ENCODE results near the gene PCSK4.
A peak's percentile ranks its signal among the peaks of the same experiment; 100 is the strongest.
"Not testable (repeated sequence)": the region's sequence is repeated elsewhere in the genome, so short reads cannot be mapped to it uniquely, and the experiment has no call there.

PCSK4 gene

GRCh38 chr19:1452802-1453524, 37.2 kb downstream of the PCSK4 start:
- DNase-seq, result no peak

GRCh38 chr19:1451916-1452801, 38.0 kb downstream of the PCSK4 start:
- DNase-seq, result no peak

- no peak for DNase-seq
Measured at GRCh38 chr19:1450735-1451731, 39.1 kb downstream of the PCSK4 start.

DNA sequence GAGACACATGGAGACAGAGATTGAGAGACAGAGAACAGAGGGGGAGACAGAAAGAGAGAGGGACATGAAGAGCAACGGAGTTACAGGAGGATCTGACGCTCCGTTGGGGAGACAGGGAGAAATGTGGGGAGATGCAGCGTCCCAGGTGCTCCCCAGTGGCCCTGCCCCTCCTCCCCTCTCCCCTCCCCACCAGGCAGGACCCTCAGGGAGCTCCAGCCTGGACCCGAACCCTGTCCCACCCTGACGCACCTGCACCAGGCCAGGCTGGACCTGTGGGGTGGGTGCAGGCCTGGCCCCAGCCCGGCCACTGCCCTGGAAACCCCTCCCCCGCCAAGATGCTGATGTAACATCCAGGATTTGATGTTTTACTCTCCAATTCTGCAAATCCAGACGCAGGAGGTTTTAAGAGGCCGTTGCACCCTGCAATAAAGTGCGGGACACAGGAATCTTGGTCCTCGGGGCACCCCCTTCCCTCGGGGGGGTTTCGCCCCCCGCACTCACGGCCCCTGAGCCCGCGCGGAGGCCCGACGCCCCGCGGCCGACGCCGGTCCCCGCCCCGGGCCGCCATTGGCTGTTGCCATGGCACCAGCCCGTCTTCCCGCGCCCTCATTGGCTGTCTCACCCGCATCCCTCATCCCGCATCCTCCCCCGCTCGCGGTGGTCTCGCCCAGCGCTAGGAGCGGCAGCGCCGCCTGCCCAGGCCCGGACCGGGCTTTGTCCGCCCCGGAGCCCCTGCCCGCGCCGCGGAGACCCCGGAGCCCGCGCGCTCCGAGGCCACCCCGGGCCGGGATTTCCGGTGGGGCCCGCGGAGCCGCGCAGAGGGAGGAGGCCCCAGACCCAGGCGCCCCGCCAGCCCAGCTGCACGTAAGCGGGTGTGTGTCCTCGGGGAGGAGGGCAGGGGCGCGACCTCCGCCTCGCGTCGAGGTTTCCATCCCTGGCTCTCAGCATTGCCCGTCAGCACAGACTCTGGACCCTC, 40.4 kb downstream of the PCSK4 start, which contains the start of gene APC2:
TSS of gene APC2 (plus strand) at position 655 of the 976 bp plus-strand sequence. CDS start 2,881 bp downstream, outside the sequence.
- no peak for DNase-seq

DNA sequence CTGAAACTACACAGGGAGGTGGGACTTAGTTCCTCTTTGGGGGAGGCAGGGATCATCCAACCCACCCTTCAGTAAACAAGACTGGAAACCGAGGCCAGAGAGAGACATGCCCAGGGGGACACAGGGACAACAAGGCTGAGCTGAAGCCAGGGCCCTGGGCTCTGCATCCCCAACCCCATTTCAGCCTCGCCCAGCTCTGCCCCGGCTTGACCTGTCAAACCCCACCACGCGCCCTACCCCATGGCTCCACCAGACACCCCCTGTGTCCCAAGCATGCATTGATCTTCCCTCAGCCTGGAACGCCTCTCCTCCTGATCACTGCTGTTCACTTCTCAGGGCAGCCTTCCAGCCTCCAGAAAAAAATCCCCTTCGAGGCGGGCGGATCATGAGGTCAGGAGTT, 42.2 kb downstream of the PCSK4 start:
- no peak for DNase-seq

DNA sequence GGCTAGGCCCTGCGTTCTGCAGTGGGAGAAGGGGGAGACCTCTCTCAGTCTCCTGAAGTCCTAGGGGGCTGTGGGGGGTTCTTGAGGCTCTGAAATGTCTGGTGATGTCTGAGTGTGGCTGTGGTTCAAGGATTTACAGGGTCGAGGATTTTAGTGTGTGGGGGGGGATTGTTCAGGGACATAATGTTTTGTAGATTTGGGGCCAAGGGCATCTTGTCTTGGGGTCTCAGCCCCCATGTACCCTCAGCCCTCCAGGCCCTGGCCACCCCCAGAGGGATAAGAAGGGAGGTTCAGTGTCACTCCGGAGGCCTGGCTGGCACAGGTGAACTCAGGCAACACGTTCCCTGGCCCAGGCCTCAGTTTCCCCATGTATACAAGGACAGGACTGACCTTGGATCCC, 42.6 kb downstream of the PCSK4 start:
- no peak for DNase-seq

- DNase-seq, result peak in 1 of 4 experiments; percentile 34
Measured at GRCh38 chr19:1446713-1447481, 43.3 kb downstream of the PCSK4 start.

DNA sequence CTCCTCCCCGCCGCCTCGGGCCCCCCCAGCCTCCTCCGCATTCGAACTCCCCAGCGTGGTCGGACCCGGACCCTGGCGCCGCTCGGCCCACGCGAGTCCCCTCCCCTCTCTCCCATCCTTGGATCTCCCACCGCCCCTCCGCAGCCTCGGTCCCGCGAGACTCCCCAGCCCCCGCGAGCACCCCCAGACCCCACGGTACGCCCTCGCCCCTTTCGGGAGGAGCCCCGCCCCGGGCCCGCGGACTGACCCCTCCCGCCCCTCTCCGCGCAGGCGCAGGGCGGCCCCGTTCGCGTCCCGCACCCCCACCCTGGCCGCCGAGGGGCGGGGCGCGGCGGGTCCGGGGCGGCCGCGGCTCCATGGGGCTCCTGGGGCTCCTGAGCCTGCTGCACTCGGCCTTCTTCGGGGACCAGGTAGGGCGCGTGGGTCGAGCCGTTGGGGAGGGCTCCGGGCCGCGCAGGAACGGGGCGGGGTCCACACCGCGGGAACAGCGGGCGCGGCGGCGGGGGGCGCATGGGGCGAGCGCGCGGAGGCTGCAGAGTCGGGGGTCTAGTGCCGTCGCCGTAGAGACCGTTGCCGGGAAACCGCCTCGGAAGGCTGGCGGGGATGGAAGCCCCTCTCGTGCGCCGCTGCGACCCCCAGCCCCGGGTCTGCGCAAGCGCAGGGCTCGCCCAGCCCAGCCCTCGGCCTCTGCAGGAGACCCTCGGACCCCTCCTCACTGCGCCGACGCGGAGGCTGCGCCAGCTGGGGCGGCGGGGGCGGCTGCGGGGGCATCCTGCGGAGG, 44.0 kb downstream of the PCSK4 start:
- DNase-seq, result no peak

GRCh38 chr19:1445185-1445931, 44.8 kb downstream of the PCSK4 start:
- peak; percentile 41 to 71 (median 45) for DNase-seq

DNA sequence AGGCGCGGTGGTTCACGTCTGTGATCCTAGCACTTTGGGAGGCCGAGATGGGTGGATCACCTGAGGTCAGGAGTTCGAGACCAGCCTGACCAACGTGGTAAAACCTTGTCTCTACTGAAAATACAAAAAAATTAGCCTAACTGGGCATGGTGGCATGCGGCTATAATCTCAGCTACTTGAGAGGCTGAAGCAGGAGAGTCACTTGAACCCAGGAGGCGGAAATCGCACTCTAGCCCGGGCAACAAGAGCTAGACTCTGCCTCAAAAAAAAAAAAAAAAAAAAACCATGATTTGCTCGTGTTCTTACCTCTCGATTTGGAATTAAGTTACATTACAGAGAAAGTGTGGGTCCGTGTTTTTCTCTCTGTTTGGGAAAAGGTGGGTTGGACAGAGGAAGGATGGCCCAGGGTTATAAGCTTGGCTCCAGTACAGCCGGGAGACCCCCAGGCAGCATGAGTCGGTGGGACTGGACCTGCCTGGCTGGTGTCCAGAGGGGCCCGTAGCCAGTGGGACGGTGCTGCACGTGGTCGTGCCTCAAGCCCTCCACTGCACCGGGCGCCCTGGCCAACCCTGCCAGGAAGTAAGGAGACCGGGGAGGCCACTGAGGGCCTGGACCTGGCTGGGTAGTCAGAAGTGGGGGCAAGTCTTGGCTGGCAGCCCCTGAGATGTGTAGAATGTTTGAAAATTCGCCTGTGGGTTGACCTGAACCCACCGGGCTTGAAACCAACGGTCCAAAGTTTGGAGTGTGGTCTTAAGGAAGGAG, 48.3 kb downstream of the PCSK4 start:
- DNase-seq, result no peak

GRCh38 chr19:1441022-1441426, 49.1 kb downstream of the PCSK4 start:
- DNase-seq, result no peak

- DNase-seq, result no peak
Measured at GRCh38 chr19:1440418-1440801, 49.7 kb downstream of the PCSK4 start.

DNA sequence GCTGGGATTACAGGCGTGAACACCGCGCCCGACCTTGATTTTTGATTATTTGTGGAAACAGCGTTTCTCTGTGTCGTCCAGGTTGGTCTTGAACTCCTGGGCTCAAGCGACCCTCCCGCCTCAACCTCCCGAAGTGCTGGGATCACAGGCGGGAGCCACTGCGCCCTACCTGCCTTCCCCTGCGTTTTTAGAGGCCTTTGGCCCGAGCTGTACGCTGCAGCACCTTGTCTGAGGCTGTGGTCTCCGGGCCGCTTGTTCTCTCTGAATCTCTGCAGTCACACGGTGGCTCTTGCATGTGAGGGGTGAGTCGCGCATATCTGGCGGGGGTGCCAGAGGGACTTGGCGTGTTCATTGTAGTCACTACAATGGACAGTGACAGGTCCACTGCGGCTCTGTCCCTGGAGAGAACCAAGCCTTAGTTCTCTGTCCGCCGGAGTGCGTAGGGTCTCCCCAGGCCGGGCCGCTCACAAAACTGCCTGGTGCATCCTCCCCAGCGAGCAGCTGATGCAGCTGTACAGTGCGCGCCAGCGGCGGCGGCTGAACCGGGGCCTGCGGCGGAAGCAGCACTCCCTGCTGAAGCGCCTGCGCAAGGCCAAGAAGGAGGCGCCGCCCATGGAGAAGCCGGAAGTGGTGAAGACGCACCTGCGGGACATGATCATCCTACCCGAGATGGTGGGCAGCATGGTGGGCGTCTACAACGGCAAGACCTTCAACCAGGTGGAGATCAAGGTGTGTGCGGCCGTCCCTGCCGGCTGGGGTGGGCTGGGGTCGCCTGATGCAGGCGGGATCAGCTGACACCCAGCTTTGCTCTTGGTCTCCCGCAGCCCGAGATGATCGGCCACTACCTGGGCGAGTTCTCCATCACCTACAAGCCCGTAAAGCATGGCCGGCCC, 50.4 kb downstream of the PCSK4 start:
- DNase-seq, result not testable (repeated sequence)

- DNase-seq, result no peak
Measured at GRCh38 chr19:1438933-1439354, 51.2 kb downstream of the PCSK4 start.

- DNase-seq, result peak; percentile 87 to 95 (median 94)
Measured at GRCh38 chr19:1438035-1438932, 51.9 kb downstream of the PCSK4 start, which contains the start of gene RPS15. Gene RPS15, plus strand, starts transcription at chr19:1438396. Its CDS starts 30 bp downstream, at chr19:1438426.

DNA sequence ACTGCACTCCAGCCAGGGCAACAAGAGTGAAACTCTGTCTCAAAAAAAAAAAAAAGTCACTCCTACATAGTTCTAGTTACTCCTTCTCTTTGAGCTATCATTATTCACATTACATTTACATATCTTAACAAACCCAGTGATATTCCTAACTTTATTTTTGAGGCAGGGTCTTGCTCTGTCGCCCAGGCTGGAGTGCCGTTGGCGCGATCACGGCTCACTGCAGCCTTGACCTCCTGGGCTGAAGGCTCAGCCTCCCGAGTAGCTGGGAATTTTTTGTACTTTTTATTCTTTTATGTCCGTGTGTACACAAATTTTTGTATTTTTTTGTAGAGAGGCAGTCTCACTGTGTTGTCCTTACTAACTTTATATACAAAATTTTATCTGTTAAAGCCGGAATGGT, 52.5 kb downstream of the PCSK4 start:
- DNase-seq, result no peak

All from activated naive CD4-positive, alpha-beta T cell (primary cell).